Measurements from ENCODE around the gene CNTNAP5. TPM values are rescaled to one million over a fixed set of nuclear protein-coding genes. Genes with fewer than 3 reads are reported as not detected.

The CNTNAP5 gene
- total RNA-seq, 3 donors from 2014 or later, result 3.3 TPM; not detected in 2

DNA sequence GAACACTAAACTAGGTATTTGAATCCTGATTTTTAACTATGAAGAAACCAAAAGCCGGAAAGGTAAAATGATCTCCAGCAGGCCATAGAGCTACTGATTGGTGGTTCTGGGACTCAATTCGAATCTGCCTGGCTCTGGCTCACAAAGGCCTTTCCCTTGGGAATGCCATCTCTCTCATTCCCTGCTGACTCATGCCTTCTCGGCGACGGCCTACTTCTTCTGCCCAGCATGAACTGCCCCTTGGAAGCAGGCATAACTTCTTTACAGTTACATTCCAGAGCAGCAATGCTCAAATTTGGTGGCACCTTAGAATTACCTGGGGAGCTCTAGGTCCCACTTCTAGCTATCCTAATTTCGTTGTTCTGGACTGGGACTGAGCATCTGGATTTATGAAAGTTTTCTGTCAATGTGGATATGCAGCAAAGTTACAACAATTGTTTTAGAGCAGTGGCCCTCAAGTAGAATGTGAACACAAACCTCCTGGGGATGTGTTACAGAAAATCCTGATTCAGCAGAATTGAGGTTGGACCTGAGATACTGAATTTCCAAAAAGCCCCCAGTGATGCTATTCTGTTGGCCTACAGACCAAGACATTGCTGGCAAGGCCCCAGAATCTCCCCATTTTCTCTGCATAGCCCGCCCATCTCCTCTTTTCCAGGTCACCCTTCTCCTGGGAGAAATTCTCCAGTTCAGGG lies 261.1 kb downstream of the CNTNAP5 start:
- Histone ChIP-seq H3K4me3 (no peak overlapping the region), H3K36me3 (ENCODE audit: low read depth) (no peaks in the 10 kb centered on the region), H3K9me3 (no peaks in the 10 kb centered on the region), H3K4me1 (ENCODE audit: low read depth) (no peaks in the 10 kb centered on the region)
- DNase-seq (no peak), ATAC-seq (no peak)
- TF ChIP-seq, protein P1, sequence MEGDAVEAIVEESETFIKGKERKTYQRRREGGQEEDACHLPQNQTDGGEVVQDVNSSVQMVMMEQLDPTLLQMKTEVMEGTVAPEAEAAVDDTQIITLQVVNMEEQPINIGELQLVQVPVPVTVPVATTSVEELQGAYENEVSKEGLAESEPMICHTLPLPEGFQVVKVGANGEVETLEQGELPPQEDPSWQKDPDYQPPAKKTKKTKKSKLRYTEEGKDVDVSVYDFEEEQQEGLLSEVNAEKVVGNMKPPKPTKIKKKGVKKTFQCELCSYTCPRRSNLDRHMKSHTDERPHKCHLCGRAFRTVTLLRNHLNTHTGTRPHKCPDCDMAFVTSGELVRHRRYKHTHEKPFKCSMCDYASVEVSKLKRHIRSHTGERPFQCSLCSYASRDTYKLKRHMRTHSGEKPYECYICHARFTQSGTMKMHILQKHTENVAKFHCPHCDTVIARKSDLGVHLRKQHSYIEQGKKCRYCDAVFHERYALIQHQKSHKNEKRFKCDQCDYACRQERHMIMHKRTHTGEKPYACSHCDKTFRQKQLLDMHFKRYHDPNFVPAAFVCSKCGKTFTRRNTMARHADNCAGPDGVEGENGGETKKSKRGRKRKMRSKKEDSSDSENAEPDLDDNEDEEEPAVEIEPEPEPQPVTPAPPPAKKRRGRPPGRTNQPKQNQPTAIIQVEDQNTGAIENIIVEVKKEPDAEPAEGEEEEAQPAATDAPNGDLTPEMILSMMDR (IDR thresholded peaks at IDR 0.05), result no peak
- intact Hi-C loops (cut with DNase I, micrococcal nuclease), result no loop called here

DNA sequence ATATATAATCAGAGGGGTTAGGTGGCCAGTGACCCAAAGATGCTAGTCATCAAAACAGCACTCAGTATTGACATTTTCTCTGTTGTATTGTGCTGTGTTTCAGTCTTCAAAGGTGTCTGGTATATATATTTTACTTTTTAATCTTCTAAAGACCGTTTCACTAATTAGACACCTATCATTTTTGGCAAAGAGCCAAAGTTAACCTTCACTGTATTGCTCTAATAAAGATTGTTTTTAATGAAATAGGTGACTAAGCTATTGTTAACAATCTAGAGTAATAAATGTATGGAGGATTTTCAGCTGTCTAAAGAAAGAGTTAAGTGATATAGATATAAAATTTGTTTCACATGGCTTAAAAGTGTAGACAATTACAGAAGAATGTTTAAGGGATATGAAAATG lies 264.0 kb downstream of the CNTNAP5 start:
- TF ChIP-seq, protein P1 (IDR thresholded peaks at IDR 0.05), result no peak
- Histone ChIP-seq H3K36me3 (ENCODE audit: low read depth) (no peaks in the 10 kb centered on the region), H3K9me3 (no peaks in the 10 kb centered on the region), H3K4me3 (no peak overlapping the region), H3K4me1 (ENCODE audit: low read depth) (no peaks in the 10 kb centered on the region)
- DNase-seq (no peak), ATAC-seq (no peak)
- intact Hi-C loops (cut with DNase I, micrococcal nuclease), result no loop called here

DNA sequence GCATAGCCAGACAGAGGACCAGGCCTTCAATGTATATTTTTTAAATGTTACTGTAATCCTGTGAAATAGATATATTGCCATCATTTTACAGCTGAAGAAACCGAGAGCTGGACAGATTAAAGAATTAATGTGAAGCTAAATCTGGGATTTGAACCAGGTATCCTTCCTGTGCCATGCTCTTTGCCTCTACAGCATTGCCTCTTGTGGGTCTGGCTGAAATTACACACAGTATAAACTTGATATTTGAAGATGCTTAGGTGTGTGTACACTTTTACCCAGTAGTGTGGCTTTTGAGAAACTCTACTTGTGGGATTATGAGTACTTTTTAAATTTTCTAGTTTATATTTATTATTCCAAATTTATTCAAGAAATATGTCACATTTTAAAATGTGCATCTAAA lies 264.5 kb downstream of the CNTNAP5 start:
- DNase-seq, result no peak
- ATAC-seq, result no peak
- TF ChIP-seq, protein P1 (IDR thresholded peaks at IDR 0.05), result no peak
- Histone ChIP-seq H3K4me1 (ENCODE audit: low read depth) (no peaks in the 10 kb centered on the region), H3K4me3 (no peak overlapping the region), H3K9me3 (no peaks in the 10 kb centered on the region), H3K36me3 (ENCODE audit: low read depth) (no peaks in the 10 kb centered on the region)
- intact Hi-C loops (cut with DNase I, micrococcal nuclease), result no loop called here

DNA sequence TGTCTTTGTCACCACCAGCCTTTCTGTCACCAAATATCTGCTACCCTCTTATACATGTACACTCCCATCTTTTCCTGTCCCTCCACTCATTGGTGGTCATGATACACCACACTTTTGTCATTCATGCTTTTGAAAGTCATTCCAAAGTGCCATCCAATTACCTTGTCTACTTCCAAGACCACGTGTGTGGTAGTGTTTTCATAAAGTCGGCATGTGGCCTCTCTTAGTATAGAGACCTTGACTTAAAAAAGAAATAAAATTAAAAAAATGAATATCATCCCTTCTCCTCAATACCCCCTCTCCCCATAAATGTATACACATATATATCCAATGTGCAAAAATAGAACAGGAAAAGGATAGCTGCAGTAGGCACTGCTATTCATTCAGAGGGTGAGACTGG lies 271.4 kb downstream of the CNTNAP5 start:
- TF ChIP-seq, protein P1 (IDR thresholded peaks at IDR 0.05), result no peak
- ATAC-seq (no peak), DNase-seq (no peak)
- H3K4me3 ChIP-seq, result no peak overlapping the region
- intact Hi-C loops (cut with DNase I, micrococcal nuclease), result no loop called here
- H3K4me1 ChIP-seq (ENCODE audit: low read depth), result no peaks in the 10 kb centered on the region
- H3K36me3 ChIP-seq (ENCODE audit: low read depth), result no peaks in the 10 kb centered on the region
- H3K9me3 ChIP-seq, result no peaks in the 10 kb centered on the region

DNA sequence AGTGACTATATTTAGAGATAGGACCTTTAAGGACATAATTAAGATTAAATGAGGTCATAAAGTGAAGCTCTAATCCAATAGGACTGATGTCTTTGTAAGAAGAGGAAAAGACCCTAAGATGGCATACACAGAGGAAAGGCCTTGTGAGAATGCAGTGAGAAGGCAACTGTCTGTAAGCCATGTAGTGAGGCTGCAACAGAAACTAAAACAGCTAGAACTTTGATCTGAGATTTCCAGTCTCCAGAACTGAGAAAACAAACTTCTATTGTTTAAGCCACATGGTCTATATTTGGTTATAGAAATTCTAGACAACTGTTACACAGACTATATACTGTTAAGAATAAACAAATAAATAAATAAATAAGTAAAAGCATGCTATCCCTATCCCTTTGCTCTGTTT lies 276.8 kb downstream of the CNTNAP5 start:
- no peaks in the 10 kb centered on the region for H3K4me1 ChIP-seq (ENCODE audit: low read depth)
- no peaks in the 10 kb centered on the region for H3K36me3 ChIP-seq (ENCODE audit: low read depth)
- H3K9me3 ChIP-seq, result peaks cover 4% of the 10 kb centered on the region
- ATAC-seq (no peak), DNase-seq (no peak)
- TF ChIP-seq, protein P1 (IDR thresholded peaks at IDR 0.05), result no peak
- no peak overlapping the region for H3K4me3 ChIP-seq
- intact Hi-C loops (cut with DNase I, micrococcal nuclease), result no loop called here
